ENCODE measurements around the gene MYMX. TPM values are rescaled to one million over a fixed set of nuclear protein-coding genes. Genes with fewer than 3 reads are reported as not detected.

Gene MYMX
- total and polyA plus RNA-seq, 2 of the 13 experiments (the other 11 are each of a cell fraction or from before 2014, with no cell fraction given) = not detected

DNA sequence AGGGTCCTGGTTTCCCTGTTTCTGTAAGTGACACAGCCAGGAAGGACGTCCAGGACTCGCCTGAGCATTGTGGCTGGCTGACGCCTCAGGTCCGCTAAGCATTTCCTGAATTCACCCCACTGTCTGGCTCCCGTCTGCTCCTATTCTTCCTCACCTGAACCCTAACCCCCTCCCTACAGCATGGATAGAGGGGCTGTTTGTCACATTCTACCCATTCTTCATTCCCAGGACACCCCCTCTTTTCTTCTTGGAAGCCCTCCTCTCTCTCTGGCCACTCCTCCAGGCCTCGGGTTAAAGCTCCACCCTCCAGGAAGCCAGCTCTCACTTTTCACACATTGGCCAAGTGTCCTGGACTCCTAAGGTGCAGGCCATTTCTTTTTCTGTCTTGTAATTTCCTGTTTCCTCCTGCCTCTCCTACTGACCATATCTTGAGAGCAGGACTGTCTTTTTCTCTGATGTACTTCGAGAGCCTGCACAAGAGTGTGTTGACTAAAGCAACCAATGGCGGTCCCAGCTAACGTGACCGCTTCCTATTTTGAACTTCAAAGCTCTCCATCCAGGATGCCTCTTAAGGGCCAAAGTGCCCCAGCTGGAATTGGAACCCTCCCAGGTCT is 24.2 kb upstream of the MYMX start (continued):
- TF ChIP-seq, protein P1, sequence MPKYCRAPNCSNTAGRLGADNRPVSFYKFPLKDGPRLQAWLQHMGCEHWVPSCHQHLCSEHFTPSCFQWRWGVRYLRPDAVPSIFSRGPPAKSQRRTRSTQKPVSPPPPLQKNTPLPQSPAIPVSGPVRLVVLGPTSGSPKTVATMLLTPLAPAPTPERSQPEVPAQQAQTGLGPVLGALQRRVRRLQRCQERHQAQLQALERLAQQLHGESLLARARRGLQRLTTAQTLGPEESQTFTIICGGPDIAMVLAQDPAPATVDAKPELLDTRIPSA (CRISPR knock-in tag; IDR thresholded peaks at IDR 0.05; ENCODE audit: borderline replicate concordance) = no peak
- no peak for TF ChIP-seq NCOR1 (IDR thresholded peaks at IDR 0.05; ENCODE audit: borderline replicate concordance, low read length)
- peak; percentile 43 for TF ChIP-seq TAF1 (CRISPR knock-in tag; IDR thresholded peaks at IDR 0.05)
- no peak for TF ChIP-seq ZNF713 (CRISPR knock-in tag; IDR thresholded peaks at IDR 0.05)
- TF ChIP-seq, protein P2, sequence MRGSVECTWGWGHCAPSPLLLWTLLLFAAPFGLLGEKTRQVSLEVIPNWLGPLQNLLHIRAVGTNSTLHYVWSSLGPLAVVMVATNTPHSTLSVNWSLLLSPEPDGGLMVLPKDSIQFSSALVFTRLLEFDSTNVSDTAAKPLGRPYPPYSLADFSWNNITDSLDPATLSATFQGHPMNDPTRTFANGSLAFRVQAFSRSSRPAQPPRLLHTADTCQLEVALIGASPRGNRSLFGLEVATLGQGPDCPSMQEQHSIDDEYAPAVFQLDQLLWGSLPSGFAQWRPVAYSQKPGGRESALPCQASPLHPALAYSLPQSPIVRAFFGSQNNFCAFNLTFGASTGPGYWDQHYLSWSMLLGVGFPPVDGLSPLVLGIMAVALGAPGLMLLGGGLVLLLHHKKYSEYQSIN (CRISPR knock-in tag; IDR thresholded peaks at IDR 0.05; ENCODE audit: borderline replicate concordance) = no peak
- no peak for TF ChIP-seq ZNF484 (CRISPR knock-in tag; IDR thresholded peaks at IDR 0.05; ENCODE audit: borderline replicate concordance, low read depth)
- no peak for TF ChIP-seq NR2F1 (CRISPR knock-in tag; IDR thresholded peaks at IDR 0.05)
- TF ChIP-seq MIER3 (CRISPR knock-in tag; IDR thresholded peaks at IDR 0.05; ENCODE audit: borderline replicate concordance) = no peak
- no peak; the same call in 1 of the 2 replicates for TF ChIP-seq SALL1 (CRISPR knock-in tag; IDR thresholded peaks at IDR 0.05)
- TF ChIP-seq, protein P3, sequence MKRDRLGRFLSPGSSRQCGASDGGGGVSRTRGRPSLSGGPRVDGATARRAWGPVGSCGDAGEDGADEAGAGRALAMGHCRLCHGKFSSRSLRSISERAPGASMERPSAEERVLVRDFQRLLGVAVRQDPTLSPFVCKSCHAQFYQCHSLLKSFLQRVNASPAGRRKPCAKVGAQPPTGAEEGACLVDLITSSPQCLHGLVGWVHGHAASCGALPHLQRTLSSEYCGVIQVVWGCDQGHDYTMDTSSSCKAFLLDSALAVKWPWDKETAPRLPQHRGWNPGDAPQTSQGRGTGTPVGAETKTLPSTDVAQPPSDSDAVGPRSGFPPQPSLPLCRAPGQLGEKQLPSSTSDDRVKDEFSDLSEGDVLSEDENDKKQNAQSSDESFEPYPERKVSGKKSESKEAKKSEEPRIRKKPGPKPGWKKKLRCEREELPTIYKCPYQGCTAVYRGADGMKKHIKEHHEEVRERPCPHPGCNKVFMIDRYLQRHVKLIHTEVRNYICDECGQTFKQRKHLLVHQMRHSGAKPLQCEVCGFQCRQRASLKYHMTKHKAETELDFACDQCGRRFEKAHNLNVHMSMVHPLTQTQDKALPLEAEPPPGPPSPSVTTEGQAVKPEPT (CRISPR knock-in tag; IDR thresholded peaks at IDR 0.05; ENCODE audit: low read depth) = no peak
- TF ChIP-seq, protein P4, sequence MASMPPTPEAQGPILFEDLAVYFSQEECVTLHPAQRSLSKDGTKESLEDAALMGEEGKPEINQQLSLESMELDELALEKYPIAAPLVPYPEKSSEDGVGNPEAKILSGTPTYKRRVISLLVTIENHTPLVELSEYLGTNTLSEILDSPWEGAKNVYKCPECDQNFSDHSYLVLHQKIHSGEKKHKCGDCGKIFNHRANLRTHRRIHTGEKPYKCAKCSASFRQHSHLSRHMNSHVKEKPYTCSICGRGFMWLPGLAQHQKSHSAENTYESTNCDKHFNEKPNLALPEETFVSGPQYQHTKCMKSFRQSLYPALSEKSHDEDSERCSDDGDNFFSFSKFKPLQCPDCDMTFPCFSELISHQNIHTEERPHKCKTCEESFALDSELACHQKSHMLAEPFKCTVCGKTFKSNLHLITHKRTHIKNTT (CRISPR knock-in tag; IDR thresholded peaks at IDR 0.05) = no peak
- TF ChIP-seq, protein P5, sequence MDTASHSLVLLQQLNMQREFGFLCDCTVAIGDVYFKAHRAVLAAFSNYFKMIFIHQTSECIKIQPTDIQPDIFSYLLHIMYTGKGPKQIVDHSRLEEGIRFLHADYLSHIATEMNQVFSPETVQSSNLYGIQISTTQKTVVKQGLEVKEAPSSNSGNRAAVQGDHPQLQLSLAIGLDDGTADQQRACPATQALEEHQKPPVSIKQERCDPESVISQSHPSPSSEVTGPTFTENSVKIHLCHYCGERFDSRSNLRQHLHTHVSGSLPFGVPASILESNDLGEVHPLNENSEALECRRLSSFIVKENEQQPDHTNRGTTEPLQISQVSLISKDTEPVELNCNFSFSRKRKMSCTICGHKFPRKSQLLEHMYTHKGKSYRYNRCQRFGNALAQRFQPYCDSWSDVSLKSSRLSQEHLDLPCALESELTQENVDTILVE (CRISPR knock-in tag; IDR thresholded peaks at IDR 0.05) = no peak
- TF ChIP-seq, protein P6, sequence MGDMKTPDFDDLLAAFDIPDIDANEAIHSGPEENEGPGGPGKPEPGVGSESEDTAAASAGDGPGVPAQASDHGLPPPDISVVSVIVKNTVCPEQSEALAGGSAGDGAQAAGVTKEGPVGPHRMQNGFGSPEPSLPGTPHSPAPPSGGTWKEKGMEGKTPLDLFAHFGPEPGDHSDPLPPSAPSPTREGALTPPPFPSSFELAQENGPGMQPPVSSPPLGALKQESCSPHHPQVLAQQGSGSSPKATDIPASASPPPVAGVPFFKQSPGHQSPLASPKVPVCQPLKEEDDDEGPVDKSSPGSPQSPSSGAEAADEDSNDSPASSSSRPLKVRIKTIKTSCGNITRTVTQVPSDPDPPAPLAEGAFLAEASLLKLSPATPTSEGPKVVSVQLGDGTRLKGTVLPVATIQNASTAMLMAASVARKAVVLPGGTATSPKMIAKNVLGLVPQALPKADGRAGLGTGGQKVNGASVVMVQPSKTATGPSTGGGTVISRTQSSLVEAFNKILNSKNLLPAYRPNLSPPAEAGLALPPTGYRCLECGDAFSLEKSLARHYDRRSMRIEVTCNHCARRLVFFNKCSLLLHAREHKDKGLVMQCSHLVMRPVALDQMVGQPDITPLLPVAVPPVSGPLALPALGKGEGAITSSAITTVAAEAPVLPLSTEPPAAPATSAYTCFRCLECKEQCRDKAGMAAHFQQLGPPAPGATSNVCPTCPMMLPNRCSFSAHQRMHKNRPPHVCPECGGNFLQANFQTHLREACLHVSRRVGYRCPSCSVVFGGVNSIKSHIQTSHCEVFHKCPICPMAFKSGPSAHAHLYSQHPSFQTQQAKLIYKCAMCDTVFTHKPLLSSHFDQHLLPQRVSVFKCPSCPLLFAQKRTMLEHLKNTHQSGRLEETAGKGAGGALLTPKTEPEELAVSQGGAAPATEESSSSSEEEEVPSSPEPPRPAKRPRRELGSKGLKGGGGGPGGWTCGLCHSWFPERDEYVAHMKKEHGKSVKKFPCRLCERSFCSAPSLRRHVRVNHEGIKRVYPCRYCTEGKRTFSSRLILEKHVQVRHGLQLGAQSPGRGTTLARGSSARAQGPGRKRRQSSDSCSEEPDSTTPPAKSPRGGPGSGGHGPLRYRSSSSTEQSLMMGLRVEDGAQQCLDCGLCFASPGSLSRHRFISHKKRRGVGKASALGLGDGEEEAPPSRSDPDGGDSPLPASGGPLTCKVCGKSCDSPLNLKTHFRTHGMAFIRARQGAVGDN (CRISPR knock-in tag; IDR thresholded peaks at IDR 0.05) = peak; percentile 28; the same call in 1 of the 2 replicates
- TF ChIP-seq, protein P7, sequence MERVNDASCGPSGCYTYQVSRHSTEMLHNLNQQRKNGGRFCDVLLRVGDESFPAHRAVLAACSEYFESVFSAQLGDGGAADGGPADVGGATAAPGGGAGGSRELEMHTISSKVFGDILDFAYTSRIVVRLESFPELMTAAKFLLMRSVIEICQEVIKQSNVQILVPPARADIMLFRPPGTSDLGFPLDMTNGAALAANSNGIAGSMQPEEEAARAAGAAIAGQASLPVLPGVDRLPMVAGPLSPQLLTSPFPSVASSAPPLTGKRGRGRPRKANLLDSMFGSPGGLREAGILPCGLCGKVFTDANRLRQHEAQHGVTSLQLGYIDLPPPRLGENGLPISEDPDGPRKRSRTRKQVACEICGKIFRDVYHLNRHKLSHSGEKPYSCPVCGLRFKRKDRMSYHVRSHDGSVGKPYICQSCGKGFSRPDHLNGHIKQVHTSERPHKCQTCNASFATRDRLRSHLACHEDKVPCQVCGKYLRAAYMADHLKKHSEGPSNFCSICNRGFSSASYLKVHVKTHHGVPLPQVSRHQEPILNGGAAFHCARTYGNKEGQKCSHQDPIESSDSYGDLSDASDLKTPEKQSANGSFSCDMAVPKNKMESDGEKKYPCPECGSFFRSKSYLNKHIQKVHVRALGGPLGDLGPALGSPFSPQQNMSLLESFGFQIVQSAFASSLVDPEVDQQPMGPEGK (CRISPR knock-in tag; IDR thresholded peaks at IDR 0.05) = no peak
- no peak for TF ChIP-seq ZFP36L2 (CRISPR knock-in tag; IDR thresholded peaks at IDR 0.05)
- no peak for TF ChIP-seq SRSF1 (optimal IDR thresholded peaks at IDR 0.05; ENCODE audit: low read depth, low read length)
